Astrocyte (in vitro differentiated cells and primary cell): ENCODE data around the gene LY9.

Experiments
- EZH2 ChIP-seq: IDR thresholded peaks from 2 replicates; pipeline ENCODE4 v1.6.1; 2012; ENCODE audit warnings: mild to moderate bottlenecking, low read length, inconsistent platforms; ENCODE audit not compliant: insufficient read depth
- TF ChIP-seq, protein P1 (sequence below): IDR thresholded peaks from 2 replicates; pipeline ENCODE4 v1.5.1; 2011; ENCODE audit warnings: low read depth, mild to moderate bottlenecking, inconsistent platforms, low read length, moderate library complexity; ENCODE audit not compliant: insufficient read depth

- TF ChIP-seq, protein P1, sequence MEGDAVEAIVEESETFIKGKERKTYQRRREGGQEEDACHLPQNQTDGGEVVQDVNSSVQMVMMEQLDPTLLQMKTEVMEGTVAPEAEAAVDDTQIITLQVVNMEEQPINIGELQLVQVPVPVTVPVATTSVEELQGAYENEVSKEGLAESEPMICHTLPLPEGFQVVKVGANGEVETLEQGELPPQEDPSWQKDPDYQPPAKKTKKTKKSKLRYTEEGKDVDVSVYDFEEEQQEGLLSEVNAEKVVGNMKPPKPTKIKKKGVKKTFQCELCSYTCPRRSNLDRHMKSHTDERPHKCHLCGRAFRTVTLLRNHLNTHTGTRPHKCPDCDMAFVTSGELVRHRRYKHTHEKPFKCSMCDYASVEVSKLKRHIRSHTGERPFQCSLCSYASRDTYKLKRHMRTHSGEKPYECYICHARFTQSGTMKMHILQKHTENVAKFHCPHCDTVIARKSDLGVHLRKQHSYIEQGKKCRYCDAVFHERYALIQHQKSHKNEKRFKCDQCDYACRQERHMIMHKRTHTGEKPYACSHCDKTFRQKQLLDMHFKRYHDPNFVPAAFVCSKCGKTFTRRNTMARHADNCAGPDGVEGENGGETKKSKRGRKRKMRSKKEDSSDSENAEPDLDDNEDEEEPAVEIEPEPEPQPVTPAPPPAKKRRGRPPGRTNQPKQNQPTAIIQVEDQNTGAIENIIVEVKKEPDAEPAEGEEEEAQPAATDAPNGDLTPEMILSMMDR = no peak
- no peak for TF ChIP-seq EZH2
These were observed 47.6 kb upstream of the LY9 start for GRCh38 chr1:160748181-160748877.
